ENCODE results near the gene RSPH10B.

DNA sequence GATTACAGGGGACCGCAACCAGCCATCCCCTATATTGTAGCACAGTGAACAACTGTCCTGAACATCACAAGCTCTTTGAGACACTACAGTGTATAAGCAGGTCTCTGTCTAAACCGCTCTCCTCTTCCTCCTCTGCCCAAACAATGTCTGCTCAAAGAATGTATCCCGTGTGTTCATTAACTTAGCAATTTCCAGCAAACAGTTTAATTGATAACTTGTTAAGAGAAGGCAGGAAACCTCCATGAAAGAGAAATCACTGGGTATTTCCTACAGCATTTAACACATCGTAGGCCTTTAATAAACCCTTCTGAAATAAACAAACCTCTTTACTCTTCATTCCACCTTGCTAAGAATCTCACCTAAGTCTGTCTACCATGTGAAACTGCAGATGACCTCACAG lies 36.9 kb upstream of the RSPH10B start:
- TF ChIP-seq, protein P1, sequence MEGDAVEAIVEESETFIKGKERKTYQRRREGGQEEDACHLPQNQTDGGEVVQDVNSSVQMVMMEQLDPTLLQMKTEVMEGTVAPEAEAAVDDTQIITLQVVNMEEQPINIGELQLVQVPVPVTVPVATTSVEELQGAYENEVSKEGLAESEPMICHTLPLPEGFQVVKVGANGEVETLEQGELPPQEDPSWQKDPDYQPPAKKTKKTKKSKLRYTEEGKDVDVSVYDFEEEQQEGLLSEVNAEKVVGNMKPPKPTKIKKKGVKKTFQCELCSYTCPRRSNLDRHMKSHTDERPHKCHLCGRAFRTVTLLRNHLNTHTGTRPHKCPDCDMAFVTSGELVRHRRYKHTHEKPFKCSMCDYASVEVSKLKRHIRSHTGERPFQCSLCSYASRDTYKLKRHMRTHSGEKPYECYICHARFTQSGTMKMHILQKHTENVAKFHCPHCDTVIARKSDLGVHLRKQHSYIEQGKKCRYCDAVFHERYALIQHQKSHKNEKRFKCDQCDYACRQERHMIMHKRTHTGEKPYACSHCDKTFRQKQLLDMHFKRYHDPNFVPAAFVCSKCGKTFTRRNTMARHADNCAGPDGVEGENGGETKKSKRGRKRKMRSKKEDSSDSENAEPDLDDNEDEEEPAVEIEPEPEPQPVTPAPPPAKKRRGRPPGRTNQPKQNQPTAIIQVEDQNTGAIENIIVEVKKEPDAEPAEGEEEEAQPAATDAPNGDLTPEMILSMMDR (IDR thresholded peaks at IDR 0.05), result no peak
- TF ChIP-seq POLR2AphosphoS5 (IDR thresholded peaks at IDR 0.05) (no peak), POLR2A (IDR thresholded peaks at IDR 0.05; ENCODE audit: low read depth) (no peak)

Measured in esophagus muscularis mucosa (tissue), 3 donors.